HG02981 (cell line): ENCODE results near the gene FBXW8.

Experiments
- ATAC-seq: cut with Tn5 transposase; IDR thresholded peaks from one replicate; pipeline ENCODE4 v1.9.1; 2021; ENCODE audit warnings: mild to moderate bottlenecking, moderate library complexity; ENCODE audit not compliant: unreplicated experiment

The FBXW8 gene

GRCh38 chr12:117018685-117019084 is 107.9 kb downstream of the FBXW8 start:
- no peak for ATAC-seq

- no peak for ATAC-seq
These were observed 109.1 kb downstream of the FBXW8 start for GRCh38 chr12:117019866-117020265.

GRCh38 chr12:117020536-117021220 is 109.9 kb downstream of the FBXW8 start:
- no peak for ATAC-seq

- no peak for ATAC-seq
These were observed 111.7 kb downstream of the FBXW8 start for GRCh38 chr12:117022465-117022864.

- ATAC-seq: no peak
These were observed 113.5 kb downstream of the FBXW8 start for GRCh38 chr12:117023998-117024960.

- ATAC-seq: no peak
These were observed 114.3 kb downstream of the FBXW8 start for GRCh38 chr12:117024961-117025480.

- no peak for ATAC-seq
These were observed 114.9 kb downstream of the FBXW8 start for GRCh38 chr12:117025481-117026151.

GRCh38 chr12:117026343-117026742 is 115.6 kb downstream of the FBXW8 start:
- ATAC-seq: no peak

GRCh38 chr12:117026921-117027250 is 116.1 kb downstream of the FBXW8 start:
- no peak for ATAC-seq

GRCh38 chr12:117027251-117028086 is 116.7 kb downstream of the FBXW8 start:
- no peak for ATAC-seq

- no peak for ATAC-seq
These were observed 117.5 kb downstream of the FBXW8 start for GRCh38 chr12:117028254-117028653.

- ATAC-seq: no peak
These were observed 119.6 kb downstream of the FBXW8 start for GRCh38 chr12:117030187-117030900.

GRCh38 chr12:117031843-117032592 is 121.3 kb downstream of the FBXW8 start:
- ATAC-seq: no peak

GRCh38 chr12:117032593-117033381 is 122.0 kb downstream of the FBXW8 start:
- ATAC-seq: no peak

GRCh38 chr12:117033382-117034221 is 122.9 kb downstream of the FBXW8 start:
- ATAC-seq: no peak

GRCh38 chr12:117034249-117034648 is 123.5 kb downstream of the FBXW8 start:
- no peak for ATAC-seq

- ATAC-seq: no peak
These were observed 124.0 kb downstream of the FBXW8 start for GRCh38 chr12:117034701-117035151.
